ENCODE results near the gene ABCF1. TPM values are rescaled to one million over a fixed set of nuclear protein-coding genes. Genes with fewer than 3 reads are reported as not detected.

Gene ABCF1
- total and polyA plus RNA-seq, 9 of the 15 experiments (the other 6 are each of a cell fraction or from before 2014, with no cell fraction given) = 41.6 to 193 (median 102) TPM

GRCh38 chr6:30541515-30542403, 29.5 kb upstream of the ABCF1 start (continued):
- TF ChIP-seq NR4A1 (CRISPR knock-in tag; IDR thresholded peaks at IDR 0.05) (0 out of 2 replicates have a peak, but pooled peaks have one; percentile 36), NR4A1 (tag; IDR thresholded peaks at IDR 0.05) (no peak), SMARCA4 (IDR thresholded peaks at IDR 0.05) (no peak), HMG20B (CRISPR knock-in tag; IDR thresholded peaks at IDR 0.05) (no peak), KLF13 (tag; IDR thresholded peaks at IDR 0.05; ENCODE audit: borderline replicate concordance, low read depth) (peak; percentile 78; the same call in 1 of the 2 replicates), PHF8 (IDR thresholded peaks at IDR 0.05; ENCODE audit: borderline replicate concordance, low read length) (no peak), SNRNP70 (optimal IDR thresholded peaks at IDR 0.05; ENCODE audit: low read depth, low read length) (no peak), ATF1 (CRISPR knock-in tag; IDR thresholded peaks at IDR 0.05) (no peak), ATF1 (tag; IDR thresholded peaks at IDR 0.05) (peak; percentile 32; the same call in 1 of the 2 replicates), TEAD4 (IDR thresholded peaks at IDR 0.05; ENCODE audit: low read length) (peak; percentile 19; the same call in 1 of the 2 replicates), TEAD4 (CRISPR knock-in tag; IDR thresholded peaks at IDR 0.05; ENCODE audit: borderline replicate concordance) (no peak), NBN (IDR thresholded peaks at IDR 0.05; ENCODE audit: low read depth) (peak; percentile 11; the same call in 1 of the 2 replicates), SRSF7 (optimal IDR thresholded peaks at IDR 0.05; ENCODE audit: low read depth, low read length) (no peak), NRF1 (conservative IDR thresholded peaks at IDR 0.05 in 1 of 2, IDR thresholded peaks at IDR 0.05 in 1 of 2) (peak; percentile 61 to 72), ZNF655 (CRISPR knock-in tag; IDR thresholded peaks at IDR 0.05) (0 out of 2 replicates have a peak, but pooled peaks have one; percentile 30), MXI1 (IDR thresholded peaks at IDR 0.05; ENCODE audit: low read depth, low read length) (no peak), CTCF (IDR thresholded peaks at IDR 0.05 in 2 of 3, conservative IDR thresholded peaks at IDR 0.05 in 1 of 3; ENCODE audit: insufficient read depth in 2 of 3, low read depth in 1 of 3, low read length in 3 of 3) (peak; percentile 95 to 100 (median 98)), TBL1XR1 (IDR thresholded peaks at IDR 0.05; ENCODE audit: low read length in 2 of 2) (0 out of 4 replicates have a peak, but pooled peaks of 1 of the 2 experiments have one; percentile 21), HMGN3 (IDR thresholded peaks at IDR 0.05; ENCODE audit: borderline replicate concordance, extremely low read depth, insufficient read length, low read depth, low read length) (no peak), STAG1 (CRISPR knock-in tag; IDR thresholded peaks at IDR 0.05; ENCODE audit: borderline replicate concordance) (peak; percentile 41; the same call in 1 of the 2 replicates), KDM1A (IDR thresholded peaks at IDR 0.05) (no peak), SP1 (CRISPR knock-in tag; IDR thresholded peaks at IDR 0.05) (no peak)
- TF ChIP-seq, protein P1, sequence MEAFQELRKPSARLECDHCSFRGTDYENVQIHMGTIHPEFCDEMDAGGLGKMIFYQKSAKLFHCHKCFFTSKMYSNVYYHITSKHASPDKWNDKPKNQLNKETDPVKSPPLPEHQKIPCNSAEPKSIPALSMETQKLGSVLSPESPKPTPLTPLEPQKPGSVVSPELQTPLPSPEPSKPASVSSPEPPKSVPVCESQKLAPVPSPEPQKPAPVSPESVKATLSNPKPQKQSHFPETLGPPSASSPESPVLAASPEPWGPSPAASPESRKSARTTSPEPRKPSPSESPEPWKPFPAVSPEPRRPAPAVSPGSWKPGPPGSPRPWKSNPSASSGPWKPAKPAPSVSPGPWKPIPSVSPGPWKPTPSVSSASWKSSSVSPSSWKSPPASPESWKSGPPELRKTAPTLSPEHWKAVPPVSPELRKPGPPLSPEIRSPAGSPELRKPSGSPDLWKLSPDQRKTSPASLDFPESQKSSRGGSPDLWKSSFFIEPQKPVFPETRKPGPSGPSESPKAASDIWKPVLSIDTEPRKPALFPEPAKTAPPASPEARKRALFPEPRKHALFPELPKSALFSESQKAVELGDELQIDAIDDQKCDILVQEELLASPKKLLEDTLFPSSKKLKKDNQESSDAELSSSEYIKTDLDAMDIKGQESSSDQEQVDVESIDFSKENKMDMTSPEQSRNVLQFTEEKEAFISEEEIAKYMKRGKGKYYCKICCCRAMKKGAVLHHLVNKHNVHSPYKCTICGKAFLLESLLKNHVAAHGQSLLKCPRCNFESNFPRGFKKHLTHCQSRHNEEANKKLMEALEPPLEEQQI (IDR thresholded peaks at IDR 0.05) = peak; percentile 40; the same call in 1 of the 2 replicates

Measured in K562 (cell line).